ENCODE data around the gene CDC16. TPM values are rescaled to one million over a fixed set of nuclear protein-coding genes. Genes with fewer than 3 reads are reported as not detected.
"Not testable (repeated sequence)": the region's sequence is repeated elsewhere in the genome, so short reads cannot be mapped to it uniquely, and the experiment has no call there.

Gene CDC16
- total and polyA plus RNA-seq, 2 donors from 2014 or later = 49.3 to 57.7 TPM

DNA sequence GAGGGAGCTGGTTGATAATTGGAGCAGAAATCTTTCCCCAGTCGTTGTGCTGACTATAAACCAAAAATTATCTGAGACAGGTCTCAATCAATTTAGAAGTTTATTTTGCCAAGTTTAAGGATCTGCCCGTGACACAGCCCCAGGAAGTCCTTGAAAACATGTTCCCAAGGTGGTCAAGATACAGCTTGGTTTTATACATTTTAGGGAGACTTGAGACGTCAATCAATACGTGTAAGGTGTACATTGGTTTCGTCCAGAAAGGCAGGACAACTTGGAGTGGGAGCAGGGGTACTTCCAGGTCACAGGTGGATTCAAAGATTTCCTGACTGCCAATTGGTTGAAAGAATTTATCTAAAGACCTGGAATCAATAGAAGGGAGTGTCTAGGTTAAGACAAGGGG lies 38.1 kb upstream of the CDC16 start:
- no peaks in the 10 kb centered on the region for H3K36me3 ChIP-seq (ENCODE audit: control insufficient read depth in 2 of 3, insufficient read depth in 3 of 3, low read length in 3 of 3)
- H3K4me3 ChIP-seq (ENCODE audit: low read length in 3 of 3) = peak overlapping the region in 2 of 3 donors; percentile 6 to 53
- intact Hi-C loops (cut with DNase I) = no loop called here
- peak overlapping the region in 1 of 3 donors; percentile 55 for H3K9ac ChIP-seq (ENCODE audit: low read length in 3 of 3)
- H3K27ac ChIP-seq (ENCODE audit: low read depth in 2 of 2, low read length in 2 of 2) = no peak overlapping the region
- no peaks in the 10 kb centered on the region for H3K4me1 ChIP-seq (ENCODE audit: control insufficient read depth in 2 of 3, insufficient read depth in 2 of 3, low read depth in 1 of 3, low read length in 3 of 3)
- TF ChIP-seq, protein P1, sequence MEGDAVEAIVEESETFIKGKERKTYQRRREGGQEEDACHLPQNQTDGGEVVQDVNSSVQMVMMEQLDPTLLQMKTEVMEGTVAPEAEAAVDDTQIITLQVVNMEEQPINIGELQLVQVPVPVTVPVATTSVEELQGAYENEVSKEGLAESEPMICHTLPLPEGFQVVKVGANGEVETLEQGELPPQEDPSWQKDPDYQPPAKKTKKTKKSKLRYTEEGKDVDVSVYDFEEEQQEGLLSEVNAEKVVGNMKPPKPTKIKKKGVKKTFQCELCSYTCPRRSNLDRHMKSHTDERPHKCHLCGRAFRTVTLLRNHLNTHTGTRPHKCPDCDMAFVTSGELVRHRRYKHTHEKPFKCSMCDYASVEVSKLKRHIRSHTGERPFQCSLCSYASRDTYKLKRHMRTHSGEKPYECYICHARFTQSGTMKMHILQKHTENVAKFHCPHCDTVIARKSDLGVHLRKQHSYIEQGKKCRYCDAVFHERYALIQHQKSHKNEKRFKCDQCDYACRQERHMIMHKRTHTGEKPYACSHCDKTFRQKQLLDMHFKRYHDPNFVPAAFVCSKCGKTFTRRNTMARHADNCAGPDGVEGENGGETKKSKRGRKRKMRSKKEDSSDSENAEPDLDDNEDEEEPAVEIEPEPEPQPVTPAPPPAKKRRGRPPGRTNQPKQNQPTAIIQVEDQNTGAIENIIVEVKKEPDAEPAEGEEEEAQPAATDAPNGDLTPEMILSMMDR (IDR thresholded peaks at IDR 0.05; ENCODE audit: borderline replicate concordance, extremely low read depth, insufficient read depth) = no peak
- no peaks in the 10 kb centered on the region for H3K27me3 ChIP-seq (ENCODE audit: control insufficient read depth, insufficient read depth, low read length)
- FAIRE-seq (no peak), DNase-seq (no peak)
- H3K9me3 ChIP-seq (ENCODE audit: control insufficient read depth in 2 of 3, insufficient read depth in 1 of 3, low read length in 3 of 3) = no peaks in the 10 kb centered on the region

DNA sequence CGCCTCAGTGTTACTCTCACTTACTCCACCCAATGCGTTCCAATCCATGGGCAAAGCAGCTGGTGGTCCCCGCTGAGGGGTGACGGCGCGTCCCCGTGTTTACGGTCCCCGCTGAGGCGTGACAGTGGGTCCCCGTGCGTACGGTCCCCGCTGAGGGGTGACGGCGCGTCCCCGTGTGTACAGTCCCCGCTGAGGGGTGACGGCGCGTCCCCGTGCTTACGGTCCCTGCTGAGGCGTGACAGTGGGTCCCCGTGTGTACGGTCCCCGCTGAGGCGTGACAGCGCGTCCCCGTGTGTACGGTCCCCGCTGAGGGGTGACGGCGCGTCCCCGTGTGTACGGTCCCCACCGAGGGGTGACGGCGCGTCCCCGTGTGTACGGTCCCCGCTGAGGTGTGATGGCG lies 36.1 kb upstream of the CDC16 start:
- intact Hi-C loops (cut with DNase I) = no loop called here
- DNase-seq = no peak
- H3K27ac ChIP-seq (ENCODE audit: low read depth in 2 of 2, low read length in 2 of 2) = no peak overlapping the region
- FAIRE-seq = no peak
- TF ChIP-seq, protein P1 (IDR thresholded peaks at IDR 0.05; ENCODE audit: borderline replicate concordance, extremely low read depth, insufficient read depth) = no peak
- no peak overlapping the region for H3K9ac ChIP-seq (ENCODE audit: low read length in 3 of 3)
- H3K4me3 ChIP-seq (ENCODE audit: low read length in 3 of 3) = no peak overlapping the region
- no peaks in the 10 kb centered on the region for H3K9me3 ChIP-seq (ENCODE audit: control insufficient read depth in 2 of 3, insufficient read depth in 1 of 3, low read length in 3 of 3)
- no peaks in the 10 kb centered on the region for H3K27me3 ChIP-seq (ENCODE audit: control insufficient read depth, insufficient read depth, low read length)
- H3K36me3 ChIP-seq (ENCODE audit: control insufficient read depth in 2 of 3, insufficient read depth in 3 of 3, low read length in 3 of 3) = no peaks in the 10 kb centered on the region
- H3K4me1 ChIP-seq (ENCODE audit: control insufficient read depth in 2 of 3, insufficient read depth in 2 of 3, low read depth in 1 of 3, low read length in 3 of 3) = no peaks in the 10 kb centered on the region

DNA sequence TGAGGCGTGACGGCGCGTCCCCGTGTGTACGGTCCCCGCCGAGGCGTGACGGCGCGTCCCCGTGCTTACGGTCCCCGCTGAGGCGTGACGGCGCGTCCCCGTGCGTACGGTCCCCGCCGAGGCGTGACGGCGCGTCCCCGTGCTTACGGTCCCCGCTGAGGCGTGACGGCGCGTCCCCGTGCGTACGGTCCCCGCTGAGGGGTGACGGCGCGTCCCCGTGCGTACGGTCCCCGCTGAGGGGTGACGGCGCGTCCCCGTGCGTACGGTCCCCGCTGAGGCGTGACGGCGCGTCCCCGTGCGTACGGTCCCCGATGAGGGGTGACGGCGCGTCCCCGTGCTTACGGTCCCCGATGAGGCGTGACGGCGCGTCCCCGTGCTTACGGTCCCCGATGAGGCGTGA lies 35.2 kb upstream of the CDC16 start:
- H3K27ac ChIP-seq (ENCODE audit: low read depth in 2 of 2, low read length in 2 of 2); H3K9me3 ChIP-seq (ENCODE audit: control insufficient read depth in 2 of 3, insufficient read depth in 1 of 3, low read length in 3 of 3); H3K4me1 ChIP-seq (ENCODE audit: control insufficient read depth in 2 of 3, insufficient read depth in 2 of 3, low read depth in 1 of 3, low read length in 3 of 3); intact Hi-C loops (cut with DNase I); H3K27me3 ChIP-seq (ENCODE audit: control insufficient read depth, insufficient read depth, low read length); DNase-seq; H3K4me3 ChIP-seq (ENCODE audit: low read length in 3 of 3); H3K36me3 ChIP-seq (ENCODE audit: control insufficient read depth in 2 of 3, insufficient read depth in 3 of 3, low read length in 3 of 3); FAIRE-seq; H3K9ac ChIP-seq (ENCODE audit: low read length in 3 of 3): not testable (repeated sequence)

DNA sequence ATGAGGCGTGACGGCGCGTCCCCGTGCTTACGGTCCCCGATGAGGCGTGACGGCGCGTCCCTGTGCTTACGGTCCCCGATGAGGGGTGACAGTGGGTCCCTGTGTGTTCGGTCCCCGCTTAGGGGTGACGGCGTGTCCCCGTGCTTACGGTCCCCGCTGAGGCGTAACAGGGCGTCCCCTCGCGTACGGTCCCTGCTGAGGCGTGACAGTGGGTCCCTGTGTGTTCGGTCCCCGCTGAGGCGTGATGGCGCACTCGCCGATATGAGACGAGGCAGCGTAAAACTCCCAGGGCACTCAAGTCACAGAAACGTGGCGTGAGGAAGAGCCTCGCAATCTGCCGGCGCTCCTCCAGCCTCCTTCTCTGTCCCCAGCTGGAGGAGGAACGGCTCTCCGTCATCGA lies 34.7 kb upstream of the CDC16 start:
- intact Hi-C loops (cut with DNase I) = no loop called here
- FAIRE-seq = no peak

More for the DNA sequence above, 34.7 kb upstream of the CDC16 start:
- Histone ChIP-seq H3K36me3 (ENCODE audit: control insufficient read depth in 2 of 3, insufficient read depth in 3 of 3, low read length in 3 of 3) (no peaks in the 10 kb centered on the region), H3K9ac (ENCODE audit: low read length in 3 of 3) (no peak overlapping the region), H3K4me1 (ENCODE audit: control insufficient read depth in 2 of 3, insufficient read depth in 2 of 3, low read depth in 1 of 3, low read length in 3 of 3) (no peaks in the 10 kb centered on the region), H3K27me3 (ENCODE audit: control insufficient read depth, insufficient read depth, low read length) (no peaks in the 10 kb centered on the region), H3K4me3 (ENCODE audit: low read length in 3 of 3) (peak overlapping the region in 1 of 3 donors; percentile 37), H3K9me3 (ENCODE audit: control insufficient read depth in 2 of 3, insufficient read depth in 1 of 3, low read length in 3 of 3) (no peaks in the 10 kb centered on the region), H3K27ac (ENCODE audit: low read depth in 2 of 2, low read length in 2 of 2) (no peak overlapping the region)
- DNase-seq = peak in 3 of 5 donors; percentile 29 to 53 (median 35)
- TF ChIP-seq, protein P1 (IDR thresholded peaks at IDR 0.05; ENCODE audit: borderline replicate concordance, extremely low read depth, insufficient read depth) = no peak

Data from kidney (tissue), 14 donors.